Left lung (tissue), 10 donors: ENCODE data around the gene NHLRC2. TPM values are rescaled to one million over a fixed set of nuclear protein-coding genes. Genes with fewer than 3 reads are reported as not detected.

Experiments
- ATAC-seq: fragments of 200-7000 bp; cut with Tn5 transposase; one replicate; pipeline ENCODE4 v1.9.1; 2020; ENCODE audit warnings: moderate library complexity
- DNase-seq, 4 donors: peaks; one replicate each; pipeline ENCODE4 v3.0.0-alpha.2; 2013 to 2020
- H3K27ac ChIP-seq, 2 donors: fragments of 200-600 bp; sonication (generic) in 1 of 2; one replicate each; pipeline versions ENCODE4 v1.5.0 to v1.8.0; 2020 to 2021
- H3K27me3 ChIP-seq, 2 donors: fragments of 200-600 bp; sonication (generic) in 1 of 2; one replicate each; pipeline versions ENCODE4 v1.5.0 to v1.8.0; 2020 to 2021
- H3K36me3 ChIP-seq, 2 donors: fragments of 200-600 bp; sonication (generic) in 1 of 2; one replicate each; pipeline versions ENCODE4 v1.5.0 to v1.8.0; 2020 to 2021
- H3K4me1 ChIP-seq, 2 donors: fragments of 200-600 bp; one replicate each; pipeline ENCODE4 v1.8.0; 2021
- H3K4me3 ChIP-seq, 2 donors: fragments of 200-600 bp; sonication (generic) in 1 of 2; one replicate each; pipeline versions ENCODE4 v1.5.0 to v1.8.0; 2020 to 2021; ENCODE audit warnings: mild to moderate bottlenecking in 1 of 2
- H3K9me3 ChIP-seq, 2 donors: fragments of 200-600 bp; sonication (generic) in 1 of 2; one replicate each; pipeline versions ENCODE4 v1.5.0 to v1.8.0; 2020 to 2021
- CTCF ChIP-seq, 2 donors: fragments of 200-600 bp; sonication (generic) in 1 of 2; IDR thresholded peaks; one replicate each; pipeline versions ENCODE4 v1.5.0 to v1.8.0; 2021; ENCODE audit warnings: antibody characterized with exemption in 2 of 2
- intact Hi-C, 2 donors: fragments of 100-400 bp; cut with DNase I; formaldehyde crosslinking; loops; one replicate each; pipeline versions ENCODE4 v1.11.2 to v1.14.2; 2022
- polyA plus RNA-seq, 6 donors: library from polyadenylated mRNA; unstranded; fragments of 120-200 nt; gene quantifications; one replicate each; pipeline ENCODE4 v1.2.1, GENCODE V29; 2013; ENCODE audit not compliant: insufficient read length in 6 of 6
- total RNA-seq, 2 donors: library from RNA; stranded (reverse); fragmentation: NEBNext Ultra II Directional; extraction: Animal tissue kit (Norgen Biotek cat#: 25700); gene quantifications; one replicate each; pipeline ENCODE4 v1.2.1, GENCODE V29; 2021
- donor health status: DM: no; HTN: yes; CAD: no.
- donor health status: DM: no; HTN: no; CAD: no.

The NHLRC2 gene
- total and polyA plus RNA-seq, 8 donors = 22.0 to 48.2 (median 26.6) TPM

- Histone ChIP-seq H3K27ac (no peak overlapping the region), H3K36me3 (no peaks in the 10 kb centered on the region), H3K27me3 (no peaks in the 10 kb centered on the region), H3K9me3 (peaks cover 0 to 10% of the 10 kb centered on the region in 2 donors), H3K4me3 (no peak overlapping the region), H3K4me1 (peaks cover 0 to 12% of the 10 kb centered on the region in 2 donors)
- intact Hi-C loops = no loop called here
- no peak for TF ChIP-seq CTCF (IDR thresholded peaks at IDR 0.05)
- DNase-seq = no peak
- ATAC-seq = no peak
These were observed 65.7 kb downstream of the NHLRC2 start for GRCh38 chr10:113920114-113920513.

- intact Hi-C loops = no loop called here
- H3K4me1 ChIP-seq = peaks cover 0 to 10% of the 10 kb centered on the region in 2 donors
- H3K36me3 ChIP-seq = no peaks in the 10 kb centered on the region
- no peaks in the 10 kb centered on the region for H3K27me3 ChIP-seq
- no peak overlapping the region for H3K27ac ChIP-seq
- no peak overlapping the region for H3K4me3 ChIP-seq
- H3K9me3 ChIP-seq = peaks cover 0 to 13% of the 10 kb centered on the region in 2 donors
- TF ChIP-seq CTCF (IDR thresholded peaks at IDR 0.05) = no peak
- ATAC-seq (no peak), DNase-seq (no peak)
These were observed 66.4 kb downstream of the NHLRC2 start for GRCh38 chr10:113920875-113921274.

GRCh38 chr10:113921561-113922370 lies 67.3 kb downstream of the NHLRC2 start:
- TF ChIP-seq CTCF (IDR thresholded peaks at IDR 0.05) = no peak
- peaks cover 0 to 8% of the 10 kb centered on the region in 2 donors for H3K4me1 ChIP-seq
- no peaks in the 10 kb centered on the region for H3K36me3 ChIP-seq
- H3K4me3 ChIP-seq = no peak overlapping the region
- H3K27ac ChIP-seq = peak overlapping the region in 1 of 2 donors; percentile 42
- peaks cover 0 to 13% of the 10 kb centered on the region in 2 donors for H3K9me3 ChIP-seq
- no peaks in the 10 kb centered on the region for H3K27me3 ChIP-seq
- intact Hi-C loops = no loop called here
- peak in 1 of 4 donors; percentile 36 for DNase-seq
- ATAC-seq = no peak

- Histone ChIP-seq H3K4me3 (no peak overlapping the region), H3K4me1 (peaks cover 0 to 8% of the 10 kb centered on the region in 2 donors), H3K9me3 (peaks cover 0 to 13% of the 10 kb centered on the region in 2 donors), H3K36me3 (no peaks in the 10 kb centered on the region), H3K27me3 (no peaks in the 10 kb centered on the region), H3K27ac (peak overlapping the region in 1 of 2 donors; percentile 42)
- DNase-seq (no peak), ATAC-seq (no peak)
- TF ChIP-seq CTCF (IDR thresholded peaks at IDR 0.05) = no peak
- intact Hi-C loops = no loop called here
These were observed 68.5 kb downstream of the NHLRC2 start for GRCh38 chr10:113922787-113923570.

- no peak for ATAC-seq
- Histone ChIP-seq H3K4me1 (peaks cover 0 to 8% of the 10 kb centered on the region in 2 donors), H3K4me3 (no peak overlapping the region), H3K27me3 (no peaks in the 10 kb centered on the region), H3K9me3 (peaks cover 0 to 13% of the 10 kb centered on the region in 2 donors), H3K36me3 (no peaks in the 10 kb centered on the region), H3K27ac (no peak overlapping the region)
- DNase-seq = no peak
- intact Hi-C loops = no loop called here
- TF ChIP-seq CTCF (IDR thresholded peaks at IDR 0.05) = no peak
These were observed 69.7 kb downstream of the NHLRC2 start for GRCh38 chr10:113924186-113924585.
